ENCODE results near the gene NCKAP1.
A peak's percentile ranks its signal among the peaks of the same experiment; 100 is the strongest.

Gene NCKAP1

DNA sequence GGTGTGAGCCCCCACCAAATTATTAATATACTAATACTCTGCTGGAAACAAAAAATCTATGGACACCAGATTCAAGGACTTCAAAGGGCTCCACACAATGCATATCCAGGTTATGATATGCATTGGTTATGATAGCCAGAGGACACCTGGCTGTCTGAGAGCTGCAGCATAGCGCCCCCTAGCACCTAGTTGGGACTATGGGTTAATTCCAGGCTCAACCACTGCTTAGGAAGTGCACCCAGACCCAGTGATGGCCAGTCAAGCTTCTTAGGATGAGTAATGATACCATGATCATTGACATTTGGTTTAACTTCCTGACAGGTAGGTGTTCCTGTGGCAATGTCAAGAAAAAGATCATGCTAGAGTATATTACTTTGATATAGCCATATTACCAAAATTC, 168.0 kb downstream of the NCKAP1 start:
- Histone ChIP-seq H4K8ac (ENCODE audit: low read depth, low read length) (no peak overlapping the region), H3K4me1 (ENCODE audit: control insufficient read depth in 2 of 2, insufficient read depth in 1 of 2, low read depth in 1 of 2, low read length in 2 of 2) (peaks cover 2 to 15% of the 10 kb centered on the region in 2 donors), H3K18ac (ENCODE audit: low read length) (no peak overlapping the region), H2AFZ (ENCODE audit: low read length) (no peak overlapping the region), H2BK15ac (ENCODE audit: low read length) (no peak overlapping the region), H3K9ac (ENCODE audit: low read depth, low read length, poor library complexity) (no peak overlapping the region), H3K79me1 (ENCODE audit: low read depth, low read length) (peaks cover 4% of the 10 kb centered on the region), H3K36me3 (replicated peaks in 1 of 2; ENCODE audit: control insufficient read depth in 2 of 2, insufficient read depth in 2 of 2, low read length in 2 of 2) (no peaks in the 10 kb centered on the region), H3K14ac (ENCODE audit: low read length) (no peak overlapping the region), H2AK5ac (ENCODE audit: low read depth, low read length) (no peak overlapping the region), H3K9me3 (replicated peaks in 1 of 2; ENCODE audit: control insufficient read depth in 2 of 2, insufficient read depth in 1 of 2, low read depth in 1 of 2, low read length in 2 of 2) (no peaks in the 10 kb centered on the region), H3K23ac (ENCODE audit: low read depth, low read length, poor library complexity) (no peak overlapping the region), H3K27me3 (ENCODE audit: control insufficient read depth in 3 of 3, insufficient read depth in 3 of 3, low read depth in 1 of 3, low read length in 3 of 3) (peaks cover 0 to 9% (median 0%) of the 10 kb centered on the region in 3 experiments), H3K4me3 (ENCODE audit: low read length in 2 of 2) (no peak overlapping the region), H2BK12ac (ENCODE audit: low read length) (no peak overlapping the region), H3K4ac (ENCODE audit: low read length) (no peak overlapping the region), H2BK120ac (ENCODE audit: low read depth, low read length) (no peak overlapping the region), H3K27ac (replicated peaks; ENCODE audit: low read length) (no peak overlapping the region), H2BK5ac (ENCODE audit: low read length) (no peak overlapping the region), H4K91ac (ENCODE audit: low read depth, low read length, poor library complexity) (no peak overlapping the region), H3K4me2 (ENCODE audit: insufficient read depth, low read length, poor library complexity, severe bottlenecking) (no peak overlapping the region)
- no peak for DNase-seq (ENCODE audit: low spot score)
- WGBS, 2 donors (ENCODE audit: extremely low coverage in 2 of 2, insufficient read length in 2 of 2, insufficient replicate concordance in 1 of 2) = no CpG with 5 or more reads among the region's 1 CpG

DNA sequence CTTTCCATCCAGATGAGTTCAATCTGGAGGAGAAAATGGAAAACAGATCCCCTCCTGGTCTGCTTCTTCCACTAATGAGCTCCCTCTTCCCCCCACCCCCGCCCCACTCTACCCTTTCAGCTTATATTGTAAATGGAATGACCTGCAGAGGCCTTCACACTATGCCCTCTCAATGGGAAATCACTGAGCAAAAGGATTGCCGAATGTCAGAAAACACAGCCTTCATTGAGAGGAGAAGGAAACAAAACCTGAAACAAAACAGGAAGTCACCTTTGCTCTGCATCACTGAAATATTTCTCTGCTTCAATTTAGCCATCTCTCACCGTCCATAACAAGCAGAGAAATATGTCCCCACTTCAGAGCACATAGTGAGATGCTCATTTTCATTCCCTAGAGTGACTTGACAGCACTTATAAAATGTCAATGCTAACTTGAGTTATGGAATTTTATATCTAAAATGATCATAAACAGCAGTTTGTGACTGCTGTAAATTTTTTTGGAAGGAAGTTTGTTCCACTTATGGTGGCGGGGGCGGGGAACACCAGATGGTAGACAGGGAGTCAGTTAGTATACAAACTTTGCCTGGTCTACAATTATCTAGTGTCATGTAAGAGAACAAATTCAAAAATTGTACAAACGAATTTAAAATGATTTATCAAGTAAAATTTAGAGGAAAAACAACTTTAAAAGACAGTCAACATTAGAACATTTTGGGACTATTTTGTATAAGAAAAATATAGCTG, 170.0 kb downstream of the NCKAP1 start:
- Histone ChIP-seq H3K27ac (replicated peaks; ENCODE audit: low read length) (peak overlapping the region; percentile 93), H3K4me3 (ENCODE audit: low read length in 2 of 2) (peak overlapping the region in 1 of 2 donors; percentile 42)

DNA sequence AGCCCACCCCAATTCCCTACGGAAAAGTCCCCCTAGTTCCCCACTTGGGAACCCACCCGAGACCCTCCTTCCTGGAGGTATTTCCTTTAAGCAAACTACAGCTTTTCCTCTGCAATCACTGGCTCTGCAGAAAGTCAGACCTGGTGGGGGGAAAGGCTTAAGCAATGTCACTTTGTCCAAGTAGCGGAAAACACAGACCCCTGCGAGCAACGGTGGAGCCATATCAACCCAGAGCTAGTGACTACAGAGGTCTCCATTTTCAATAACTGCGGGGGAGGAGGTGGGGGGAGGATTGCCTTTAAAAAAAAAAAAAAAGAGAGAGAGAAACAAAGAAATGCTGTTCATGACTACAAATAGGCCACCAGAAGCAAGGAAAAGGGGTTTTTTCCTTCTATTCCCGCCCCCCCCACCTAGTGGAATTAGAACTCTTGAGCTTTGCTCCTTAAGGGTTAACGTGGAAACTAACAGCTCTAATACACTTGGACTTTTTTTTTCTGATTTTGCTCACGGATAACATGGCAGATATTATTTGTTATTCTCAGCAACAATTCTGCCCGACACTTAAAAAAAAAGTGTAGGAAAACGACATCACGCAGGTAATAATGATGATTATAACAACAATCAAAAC, 170.7 kb downstream of the NCKAP1 start:
- DNase-seq (ENCODE audit: low spot score) = peak; percentile 39
- H2AFZ ChIP-seq (ENCODE audit: low read length) = peak overlapping the region; percentile 87
- peak overlapping the region; percentile 73 for H2AK5ac ChIP-seq (ENCODE audit: low read depth, low read length)
- H3K79me1 ChIP-seq (ENCODE audit: low read depth, low read length) = peaks cover 4% of the 10 kb centered on the region
- no peaks in the 10 kb centered on the region for H3K9me3 ChIP-seq (replicated peaks in 1 of 2; ENCODE audit: control insufficient read depth in 2 of 2, insufficient read depth in 1 of 2, low read depth in 1 of 2, low read length in 2 of 2)
- peak overlapping the region; percentile 65 for H2BK12ac ChIP-seq (ENCODE audit: low read length)
- H3K14ac ChIP-seq (ENCODE audit: low read length) = peak overlapping the region; percentile 83
- peak overlapping the region; percentile 81 for H3K4me2 ChIP-seq (ENCODE audit: insufficient read depth, low read length, poor library complexity, severe bottlenecking)
- no peaks in the 10 kb centered on the region for H3K36me3 ChIP-seq (replicated peaks in 1 of 2; ENCODE audit: control insufficient read depth in 2 of 2, insufficient read depth in 2 of 2, low read length in 2 of 2)
- no peak overlapping the region for H3K23ac ChIP-seq (ENCODE audit: low read depth, low read length, poor library complexity)
- no peak overlapping the region for H4K8ac ChIP-seq (ENCODE audit: low read depth, low read length)
- peak overlapping the region; percentile 93 for H3K27ac ChIP-seq (replicated peaks; ENCODE audit: low read length)
- H3K18ac ChIP-seq (ENCODE audit: low read length) = peak overlapping the region; percentile 98
- peaks cover 4 to 15% of the 10 kb centered on the region in 2 donors for H3K4me1 ChIP-seq (ENCODE audit: control insufficient read depth in 2 of 2, insufficient read depth in 1 of 2, low read depth in 1 of 2, low read length in 2 of 2)
- H2BK120ac ChIP-seq (ENCODE audit: low read depth, low read length) = peak overlapping the region; percentile 90
- H3K27me3 ChIP-seq (ENCODE audit: control insufficient read depth in 3 of 3, insufficient read depth in 3 of 3, low read depth in 1 of 3, low read length in 3 of 3) = peaks cover 0 to 16% (median 0%) of the 10 kb centered on the region in 3 experiments
- peak overlapping the region; percentile 98 for H2BK5ac ChIP-seq (ENCODE audit: low read length)
- WGBS, 2 donors (ENCODE audit: extremely low coverage in 2 of 2, insufficient read length in 2 of 2, insufficient replicate concordance in 1 of 2) = no CpG with 5 or more reads among the region's 12 CpGs
- peak overlapping the region; percentile 42 to 85 for H3K4me3 ChIP-seq (ENCODE audit: low read length in 2 of 2)
- peak overlapping the region; percentile 44 for H2BK15ac ChIP-seq (ENCODE audit: low read length)
- no peak overlapping the region for H4K91ac ChIP-seq (ENCODE audit: low read depth, low read length, poor library complexity)
- H3K4ac ChIP-seq (ENCODE audit: low read length) = no peak overlapping the region
- peak overlapping the region; percentile 86 for H3K9ac ChIP-seq (ENCODE audit: low read depth, low read length, poor library complexity)

More for the DNA sequence above, 170.0 kb downstream of the NCKAP1 start:
- Histone ChIP-seq H3K36me3 (replicated peaks in 1 of 2; ENCODE audit: control insufficient read depth in 2 of 2, insufficient read depth in 2 of 2, low read length in 2 of 2) (no peaks in the 10 kb centered on the region), H3K27me3 (ENCODE audit: control insufficient read depth in 3 of 3, insufficient read depth in 3 of 3, low read depth in 1 of 3, low read length in 3 of 3) (peaks cover 0 to 16% (median 0%) of the 10 kb centered on the region in 3 experiments), H2BK120ac (ENCODE audit: low read depth, low read length) (no peak overlapping the region), H3K79me1 (ENCODE audit: low read depth, low read length) (peaks cover 4% of the 10 kb centered on the region), H3K14ac (ENCODE audit: low read length) (no peak overlapping the region), H2AFZ (ENCODE audit: low read length) (peak overlapping the region; percentile 87), H3K18ac (ENCODE audit: low read length) (no peak overlapping the region), H3K4ac (ENCODE audit: low read length) (no peak overlapping the region), H2BK15ac (ENCODE audit: low read length) (no peak overlapping the region), H3K23ac (ENCODE audit: low read depth, low read length, poor library complexity) (no peak overlapping the region), H4K91ac (ENCODE audit: low read depth, low read length, poor library complexity) (no peak overlapping the region), H3K4me1 (ENCODE audit: control insufficient read depth in 2 of 2, insufficient read depth in 1 of 2, low read depth in 1 of 2, low read length in 2 of 2) (peaks cover 4 to 15% of the 10 kb centered on the region in 2 donors), H2AK5ac (ENCODE audit: low read depth, low read length) (no peak overlapping the region), H2BK12ac (ENCODE audit: low read length) (no peak overlapping the region), H3K4me2 (ENCODE audit: insufficient read depth, low read length, poor library complexity, severe bottlenecking) (peak overlapping the region; percentile 30), H3K9me3 (replicated peaks in 1 of 2; ENCODE audit: control insufficient read depth in 2 of 2, insufficient read depth in 1 of 2, low read depth in 1 of 2, low read length in 2 of 2) (no peaks in the 10 kb centered on the region), H2BK5ac (ENCODE audit: low read length) (no peak overlapping the region), H3K9ac (ENCODE audit: low read depth, low read length, poor library complexity) (no peak overlapping the region), H4K8ac (ENCODE audit: low read depth, low read length) (no peak overlapping the region)
- DNase-seq (ENCODE audit: low spot score) = peak; percentile 73
- WGBS, 2 donors (ENCODE audit: extremely low coverage in 2 of 2, insufficient read length in 2 of 2, insufficient replicate concordance in 1 of 2) = no CpG with 5 or more reads among the region's 6 CpGs
